Rectal smooth muscle tissue (tissue), 1 donor: ENCODE results near the gene PTPRG.

Source experiments
- H3K27ac ChIP-seq: one replicate; pipeline ENCODE4 v1.7.0; 2013; ENCODE audit warnings: low read depth, low read length, inconsistent platforms
- H3K27me3 ChIP-seq: one replicate; pipeline ENCODE4 v1.7.0; 2013; ENCODE audit warnings: low read length; ENCODE audit not compliant: control insufficient read depth, insufficient read depth
- H3K36me3 ChIP-seq: one replicate; pipeline ENCODE4 v1.7.0; 2013; ENCODE audit warnings: low read length; ENCODE audit not compliant: control insufficient read depth, insufficient read depth
- H3K4me1 ChIP-seq: one replicate; pipeline ENCODE4 v1.7.0; 2013; ENCODE audit warnings: low read length; ENCODE audit not compliant: control insufficient read depth, insufficient read depth
- H3K4me3 ChIP-seq: one replicate; pipeline ENCODE4 v1.7.0; 2013; ENCODE audit warnings: low read length
- H3K9ac ChIP-seq: one replicate; pipeline ENCODE4 v1.7.0; 2013; ENCODE audit warnings: low read length

PTPRG gene

GRCh38 chr3:61872077-61872706, 310.8 kb downstream of the PTPRG start:
- Histone ChIP-seq H3K4me3 (no peak overlapping the region), H3K36me3 (no peaks in the 10 kb centered on the region), H3K27ac (no peak overlapping the region), H3K9ac (no peak overlapping the region), H3K4me1 (peaks cover 22% of the 10 kb centered on the region), H3K27me3 (no peaks in the 10 kb centered on the region)

GRCh38 chr3:61875046-61875844, 313.9 kb downstream of the PTPRG start:
- H3K4me3 ChIP-seq: no peak overlapping the region
- H3K36me3 ChIP-seq: no peaks in the 10 kb centered on the region
- no peak overlapping the region for H3K9ac ChIP-seq
- peaks cover 26% of the 10 kb centered on the region for H3K4me1 ChIP-seq
- peak overlapping the region; percentile 36 for H3K27ac ChIP-seq
- no peaks in the 10 kb centered on the region for H3K27me3 ChIP-seq

GRCh38 chr3:61875976-61876671, 314.8 kb downstream of the PTPRG start:
- Histone ChIP-seq H3K4me1 (peaks cover 26% of the 10 kb centered on the region), H3K9ac (no peak overlapping the region), H3K36me3 (no peaks in the 10 kb centered on the region), H3K27me3 (no peaks in the 10 kb centered on the region), H3K27ac (no peak overlapping the region), H3K4me3 (no peak overlapping the region)

GRCh38 chr3:61876797-61877196, 315.4 kb downstream of the PTPRG start:
- Histone ChIP-seq H3K27ac (no peak overlapping the region), H3K4me1 (peaks cover 26% of the 10 kb centered on the region), H3K9ac (no peak overlapping the region), H3K36me3 (no peaks in the 10 kb centered on the region), H3K27me3 (no peaks in the 10 kb centered on the region), H3K4me3 (no peak overlapping the region)

GRCh38 chr3:61877359-61878138, 316.2 kb downstream of the PTPRG start:
- no peak overlapping the region for H3K27ac ChIP-seq
- H3K4me3 ChIP-seq: no peak overlapping the region
- H3K36me3 ChIP-seq: no peaks in the 10 kb centered on the region
- H3K4me1 ChIP-seq: peaks cover 22% of the 10 kb centered on the region
- H3K27me3 ChIP-seq: no peaks in the 10 kb centered on the region
- H3K9ac ChIP-seq: no peak overlapping the region

GRCh38 chr3:61882253-61882652, 320.9 kb downstream of the PTPRG start:
- H3K9ac ChIP-seq: no peak overlapping the region
- no peaks in the 10 kb centered on the region for H3K27me3 ChIP-seq
- no peaks in the 10 kb centered on the region for H3K36me3 ChIP-seq
- H3K27ac ChIP-seq: no peak overlapping the region
- no peak overlapping the region for H3K4me3 ChIP-seq
- peaks cover 4% of the 10 kb centered on the region for H3K4me1 ChIP-seq

- Histone ChIP-seq H3K27ac (no peak overlapping the region), H3K27me3 (no peaks in the 10 kb centered on the region), H3K4me1 (no peaks in the 10 kb centered on the region)
Observed at GRCh38 chr3:61884794-61885193, 323.4 kb downstream of the PTPRG start.

GRCh38 chr3:61885414-61885813, 324.0 kb downstream of the PTPRG start:
- Histone ChIP-seq H3K4me3 (no peak overlapping the region), H3K27me3 (no peaks in the 10 kb centered on the region), H3K4me1 (no peaks in the 10 kb centered on the region), H3K36me3 (no peaks in the 10 kb centered on the region), H3K9ac (no peak overlapping the region), H3K27ac (no peak overlapping the region)

More at GRCh38 chr3:61884794-61885193, 323.4 kb downstream of the PTPRG start:
- Histone ChIP-seq H3K36me3 (no peaks in the 10 kb centered on the region), H3K9ac (no peak overlapping the region), H3K4me3 (no peak overlapping the region)

GRCh38 chr3:61887206-61887605, 325.8 kb downstream of the PTPRG start:
- Histone ChIP-seq H3K27ac (no peak overlapping the region), H3K27me3 (no peaks in the 10 kb centered on the region), H3K36me3 (no peaks in the 10 kb centered on the region), H3K4me3 (no peak overlapping the region), H3K4me1 (no peaks in the 10 kb centered on the region), H3K9ac (no peak overlapping the region)

- Histone ChIP-seq H3K4me3 (no peak overlapping the region), H3K4me1 (no peaks in the 10 kb centered on the region)
Observed at GRCh38 chr3:61889259-61889658, 327.9 kb downstream of the PTPRG start.

GRCh38 chr3:61890167-61890566, 328.8 kb downstream of the PTPRG start:
- Histone ChIP-seq H3K36me3 (no peaks in the 10 kb centered on the region), H3K27ac (no peak overlapping the region), H3K4me3 (no peak overlapping the region), H3K4me1 (peaks cover 5% of the 10 kb centered on the region), H3K9ac (no peak overlapping the region), H3K27me3 (no peaks in the 10 kb centered on the region)

More at GRCh38 chr3:61889259-61889658, 327.9 kb downstream of the PTPRG start:
- H3K9ac ChIP-seq: no peak overlapping the region
- H3K36me3 ChIP-seq: no peaks in the 10 kb centered on the region
- H3K27me3 ChIP-seq: no peaks in the 10 kb centered on the region
- no peak overlapping the region for H3K27ac ChIP-seq

- H3K36me3 ChIP-seq: no peaks in the 10 kb centered on the region
- no peak overlapping the region for H3K27ac ChIP-seq
- no peaks in the 10 kb centered on the region for H3K27me3 ChIP-seq
- H3K9ac ChIP-seq: no peak overlapping the region
- H3K4me1 ChIP-seq: peaks cover 8% of the 10 kb centered on the region
- no peak overlapping the region for H3K4me3 ChIP-seq
Observed at GRCh38 chr3:61890586-61890985, 329.2 kb downstream of the PTPRG start.
